ENCODE measurements around the gene FRAT1. TPM values are rescaled to one million over a fixed set of nuclear protein-coding genes. Genes with fewer than 3 reads are reported as not detected.

Gene FRAT1
- total RNA-seq, 1 experiment from 2014 or later = 1.7 TPM

DNA sequence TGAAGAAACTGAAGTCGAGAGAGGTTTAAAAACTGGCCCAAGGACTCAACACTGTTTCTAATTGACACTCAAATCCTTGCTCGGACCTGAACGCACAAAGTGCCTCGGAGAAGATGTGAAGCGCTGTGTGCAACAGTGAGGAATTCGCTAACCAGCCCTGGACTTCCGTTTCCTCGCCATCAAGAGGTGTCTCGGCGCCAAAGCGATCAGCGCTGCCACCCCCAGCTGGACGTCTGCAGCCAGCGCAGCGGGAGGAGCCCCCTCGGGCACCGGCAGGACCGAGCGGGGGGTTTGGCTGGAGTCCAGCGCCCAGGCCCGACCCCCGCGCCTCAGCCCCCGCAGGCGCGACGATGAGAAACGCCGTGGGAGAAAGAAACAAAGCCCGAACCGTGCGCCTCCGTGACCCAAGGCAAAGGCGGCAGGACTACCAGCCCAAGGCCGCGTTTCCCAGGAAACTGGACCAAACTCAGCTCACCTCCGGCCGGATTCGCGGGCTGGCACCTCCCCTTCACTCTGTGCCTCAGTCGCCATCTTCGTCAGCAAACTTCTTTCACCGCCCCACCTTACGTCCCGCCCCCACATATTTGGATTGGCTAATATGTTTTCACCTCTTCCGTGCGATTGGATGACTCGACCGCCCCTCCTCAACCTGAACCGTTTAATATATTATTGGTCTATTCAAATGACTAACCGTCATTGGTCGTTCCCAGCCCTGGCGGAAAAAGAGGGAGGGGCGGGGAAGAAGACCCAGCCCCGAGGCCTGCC is 26.8 kb upstream of the FRAT1 start, which contains the start of gene ARHGAP19 (continued):
- TF ChIP-seq CTCF (IDR thresholded peaks at IDR 0.05 in 2 of 3, conservative IDR thresholded peaks at IDR 0.05 in 1 of 3; ENCODE audit: borderline replicate concordance in 1 of 3, insufficient read depth in 1 of 3, low read depth in 2 of 3, low read length in 2 of 3) (peak in 2 of 3 experiments; percentile 24 to 25; a peak in 1 of 6 replicates), EZH2 (IDR thresholded peaks at IDR 0.05) (no peak), CBX3 (IDR thresholded peaks at IDR 0.05; ENCODE audit: low read depth) (no peak)

DNA sequence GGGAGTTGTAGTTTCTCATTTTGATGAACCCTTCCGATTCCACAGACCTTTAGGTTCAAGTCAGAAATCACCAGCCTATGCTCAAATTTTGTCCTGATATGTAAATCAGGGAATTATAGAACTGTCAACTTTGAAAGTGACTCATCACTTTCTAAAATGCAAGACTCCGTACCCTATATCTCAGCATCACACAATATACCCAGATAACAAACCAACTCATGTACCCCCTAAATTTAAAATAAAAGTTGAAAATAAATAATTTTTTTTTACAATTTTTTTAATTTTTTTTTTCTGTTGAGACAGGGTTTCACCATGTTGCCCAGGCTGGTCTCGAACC is 26.2 kb upstream of the FRAT1 start:
- ATAC-seq = no peak
- Histone ChIP-seq H3K27me3 (ENCODE audit: insufficient read depth, low read length) (no peaks in the 10 kb centered on the region), H4K20me1 (ENCODE audit: insufficient read depth) (no peaks in the 10 kb centered on the region), H2AFZ (ENCODE audit: low read depth, low read length, poor library complexity, severe bottlenecking) (peak overlapping the region; percentile 82), H3K9me3 (ENCODE audit: control insufficient read depth in 1 of 2, insufficient read depth in 1 of 2, low read depth in 1 of 2, low read length in 2 of 2) (no peaks in the 10 kb centered on the region), H3K79me2 (ENCODE audit: insufficient read depth, low read length) (peaks cover 29% of the 10 kb centered on the region), H3K36me3 (ENCODE audit: control insufficient read depth in 1 of 2, insufficient read depth in 2 of 2, low read length in 2 of 2) (no peaks in the 10 kb centered on the region), H3K4me3 (replicated peaks in 1 of 2; ENCODE audit: low read depth in 1 of 2, low read length in 2 of 2) (no peak overlapping the region; a peak in 1 of 4 replicates), H3K27ac (ENCODE audit: low read depth, low read length) (no peak overlapping the region), H3K4me1 (ENCODE audit: control insufficient read depth in 1 of 2, insufficient read depth in 2 of 2, low read length in 2 of 2) (peaks cover 3 to 11% of the 10 kb centered on the region in 2 experiments; a peak in 2 of 4 replicates), H3K9me2 (ENCODE audit: insufficient read depth) (no peaks in the 10 kb centered on the region), H3K9ac (ENCODE audit: low read length) (no peak overlapping the region), H3K4me2 (ENCODE audit: low read length) (peak overlapping the region; percentile 46)
- POLR2A ChIA-PET = no interaction called here
- no peak for DNase-seq (ENCODE audit: low read depth, low spot score)
- TF ChIP-seq SP1 (IDR thresholded peaks at IDR 0.05; ENCODE audit: low read depth) (no peak), SIN3A (IDR thresholded peaks at IDR 0.05; ENCODE audit: low read depth) (no peak), EZH2phosphoT487 (IDR thresholded peaks at IDR 0.05; ENCODE audit: borderline replicate concordance) (no peak)
- CTCF ChIA-PET = interaction anchor here (3.1 kb wide), 1 partner anchor 14 kb away, joined by 15 read pairs; no protein-coding TSS in a partner anchor
- intact Hi-C loops (cut with micrococcal nuclease) = loop anchor here (2.0 kb wide), 1 partner anchor 26 kb away; the partner anchor contains the start of gene FRAT1
- BruUV-seq (replicated peaks) = no TSS peak
- RAD21 ChIA-PET (ENCODE audit: low non-redundant PET in 1 of 2, low total read pairs in 2 of 2, uncharacterized antibody in 2 of 2, unreplicated experiment in 2 of 2) = no interaction called here

All from HCT116 (cell line).